Stimulated activated effector memory CD8-positive, alpha-beta T cell treated with anti-CD3 and anti-CD28 coated beads, Interleukin-12 subunit alpha, Interleukin-12 subunit beta, amount 100 ng/mL, for 72 hours (primary cell): ENCODE results near the gene ARHGAP23.
A peak's percentile ranks its signal among the peaks of the same experiment; 100 is the strongest.

Source experiments
- ATAC-seq: fragments of 150-1000 bp; cut with Tn5 transposase; 2 replicates; pipeline ENCODE4 v1.10.0; 2021
- DNase-seq, 2 donors: peaks; one replicate each; pipeline ENCODE4 v3.0.0; 2021 to 2022; ENCODE audit warnings: low spot score in 2 of 2
- H3K27ac Mint-ChIP-seq: one replicate; pipeline ENCODE4 v1.8.0; 2022; ENCODE audit warnings: mild to moderate bottlenecking, mixed read lengths
- H3K36me3 Mint-ChIP-seq: one replicate; pipeline ENCODE4 v1.8.0; 2022; ENCODE audit warnings: mild to moderate bottlenecking, mixed read lengths
- H3K4me1 Mint-ChIP-seq: one replicate; pipeline ENCODE4 v1.8.0; 2022; ENCODE audit warnings: mixed read lengths
- H3K4me3 Mint-ChIP-seq: one replicate; pipeline ENCODE4 v1.8.0; 2022; ENCODE audit warnings: mild to moderate bottlenecking, mixed read lengths
- H3K9me3 Mint-ChIP-seq: one replicate; pipeline ENCODE4 v1.8.0; 2022; ENCODE audit warnings: mixed read lengths

The ARHGAP23 gene

GRCh38 chr17:38545531-38546225 lies 117.4 kb downstream of the ARHGAP23 start:
- no peak for ATAC-seq
- H3K27ac Mint-ChIP-seq, result no peak overlapping the region
- no peak for DNase-seq
- H3K9me3 Mint-ChIP-seq, result no peaks in the 10 kb centered on the region
- H3K4me1 Mint-ChIP-seq, result peaks cover 9% of the 10 kb centered on the region
- no peak overlapping the region for H3K4me3 Mint-ChIP-seq
- no peaks in the 10 kb centered on the region for H3K36me3 Mint-ChIP-seq

- Mint-ChIP-seq H3K4me1 (peaks cover 9% of the 10 kb centered on the region), H3K36me3 (no peaks in the 10 kb centered on the region), H3K9me3 (no peaks in the 10 kb centered on the region), H3K27ac (no peak overlapping the region), H3K4me3 (no peak overlapping the region)
- DNase-seq (no peak), ATAC-seq (no peak)
Observed at GRCh38 chr17:38546396-38546795, 118.1 kb downstream of the ARHGAP23 start.

DNA sequence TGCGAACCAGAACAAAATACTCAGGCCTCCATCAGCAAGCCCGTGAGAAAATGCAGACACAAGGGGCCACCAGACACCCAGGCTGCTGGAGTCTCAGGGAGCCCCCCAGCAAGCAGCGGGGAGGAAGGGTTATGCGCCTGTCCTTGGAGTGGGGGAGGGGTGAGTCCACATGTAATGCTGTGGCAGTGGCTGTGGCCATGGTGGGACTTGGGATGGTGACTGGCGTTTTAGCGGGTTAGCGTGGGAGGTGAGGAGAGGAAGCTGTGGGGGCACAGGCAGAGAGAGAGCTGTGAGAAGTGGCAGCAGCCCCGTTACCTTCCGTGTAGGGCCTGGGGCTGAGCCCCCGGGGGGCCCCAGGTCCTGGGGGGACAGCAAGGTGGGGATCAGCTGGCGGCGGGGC lies 119.2 kb downstream of the ARHGAP23 start:
- Mint-ChIP-seq H3K27ac (no peak overlapping the region), H3K9me3 (no peaks in the 10 kb centered on the region), H3K36me3 (no peaks in the 10 kb centered on the region), H3K4me3 (no peak overlapping the region), H3K4me1 (peaks cover 9% of the 10 kb centered on the region)
- no peak for DNase-seq
- ATAC-seq, result peak; percentile 22

- ATAC-seq (peak; percentile 3), DNase-seq (no peak)
- Mint-ChIP-seq H3K4me1 (peaks cover 9% of the 10 kb centered on the region), H3K4me3 (no peak overlapping the region), H3K36me3 (no peaks in the 10 kb centered on the region), H3K9me3 (no peaks in the 10 kb centered on the region), H3K27ac (no peak overlapping the region)
Observed at GRCh38 chr17:38549285-38549684, 121.0 kb downstream of the ARHGAP23 start.

DNA sequence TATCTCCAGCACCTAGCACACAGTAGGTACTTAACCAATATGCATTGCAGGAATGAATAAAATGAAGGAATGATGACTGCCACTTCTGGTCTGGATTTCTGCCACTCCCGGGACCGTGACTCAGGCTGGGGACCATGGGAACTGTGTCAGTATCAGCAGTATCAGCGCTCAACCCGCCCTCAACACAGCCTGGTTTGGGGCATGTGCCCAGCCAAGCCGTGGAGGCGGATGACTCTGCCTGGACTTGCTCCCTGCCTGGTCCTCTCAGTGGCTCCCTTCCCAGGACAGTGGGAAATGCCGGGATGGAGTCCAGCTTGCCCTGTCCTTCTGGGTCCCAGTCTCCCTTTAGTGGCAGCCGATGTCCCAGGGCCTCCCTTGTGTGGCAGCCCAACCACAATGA lies 122.4 kb downstream of the ARHGAP23 start:
- no peak overlapping the region for H3K27ac Mint-ChIP-seq
- ATAC-seq, result no peak
- peaks cover 9% of the 10 kb centered on the region for H3K4me1 Mint-ChIP-seq
- H3K4me3 Mint-ChIP-seq, result no peak overlapping the region
- H3K9me3 Mint-ChIP-seq, result no peaks in the 10 kb centered on the region
- no peaks in the 10 kb centered on the region for H3K36me3 Mint-ChIP-seq
- no peak for DNase-seq

DNA sequence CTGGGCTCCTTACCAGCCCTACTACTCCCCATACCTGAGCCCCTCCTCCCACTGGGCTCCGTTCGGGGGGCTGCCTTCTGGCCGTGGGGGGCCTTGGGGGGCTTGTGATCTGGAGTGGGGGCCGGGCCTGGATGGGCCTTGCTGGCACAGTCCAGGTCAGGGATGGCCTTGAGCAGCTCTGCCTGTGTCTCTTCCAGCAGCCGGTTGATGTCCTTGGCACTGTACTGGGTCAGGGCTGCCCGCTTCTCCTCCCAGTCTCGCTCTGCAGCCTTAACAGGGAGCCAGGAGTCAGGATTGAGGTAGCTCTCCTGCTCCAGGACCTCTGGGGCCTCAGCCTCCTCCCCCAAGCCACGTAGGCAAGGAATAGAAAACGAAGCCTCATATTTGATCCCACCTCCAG lies 122.9 kb downstream of the ARHGAP23 start:
- H3K36me3 Mint-ChIP-seq, result no peaks in the 10 kb centered on the region
- H3K27ac Mint-ChIP-seq, result no peak overlapping the region
- no peak overlapping the region for H3K4me3 Mint-ChIP-seq
- ATAC-seq, result no peak
- H3K9me3 Mint-ChIP-seq, result no peaks in the 10 kb centered on the region
- H3K4me1 Mint-ChIP-seq, result peaks cover 9% of the 10 kb centered on the region
- no peak for DNase-seq

- H3K4me3 Mint-ChIP-seq, result no peak overlapping the region
- peaks cover 3% of the 10 kb centered on the region for H3K4me1 Mint-ChIP-seq
- no peak overlapping the region for H3K27ac Mint-ChIP-seq
- ATAC-seq (no peak), DNase-seq (no peak)
- no peaks in the 10 kb centered on the region for H3K9me3 Mint-ChIP-seq
- no peaks in the 10 kb centered on the region for H3K36me3 Mint-ChIP-seq
Observed at GRCh38 chr17:38552343-38552742, 124.1 kb downstream of the ARHGAP23 start.

DNA sequence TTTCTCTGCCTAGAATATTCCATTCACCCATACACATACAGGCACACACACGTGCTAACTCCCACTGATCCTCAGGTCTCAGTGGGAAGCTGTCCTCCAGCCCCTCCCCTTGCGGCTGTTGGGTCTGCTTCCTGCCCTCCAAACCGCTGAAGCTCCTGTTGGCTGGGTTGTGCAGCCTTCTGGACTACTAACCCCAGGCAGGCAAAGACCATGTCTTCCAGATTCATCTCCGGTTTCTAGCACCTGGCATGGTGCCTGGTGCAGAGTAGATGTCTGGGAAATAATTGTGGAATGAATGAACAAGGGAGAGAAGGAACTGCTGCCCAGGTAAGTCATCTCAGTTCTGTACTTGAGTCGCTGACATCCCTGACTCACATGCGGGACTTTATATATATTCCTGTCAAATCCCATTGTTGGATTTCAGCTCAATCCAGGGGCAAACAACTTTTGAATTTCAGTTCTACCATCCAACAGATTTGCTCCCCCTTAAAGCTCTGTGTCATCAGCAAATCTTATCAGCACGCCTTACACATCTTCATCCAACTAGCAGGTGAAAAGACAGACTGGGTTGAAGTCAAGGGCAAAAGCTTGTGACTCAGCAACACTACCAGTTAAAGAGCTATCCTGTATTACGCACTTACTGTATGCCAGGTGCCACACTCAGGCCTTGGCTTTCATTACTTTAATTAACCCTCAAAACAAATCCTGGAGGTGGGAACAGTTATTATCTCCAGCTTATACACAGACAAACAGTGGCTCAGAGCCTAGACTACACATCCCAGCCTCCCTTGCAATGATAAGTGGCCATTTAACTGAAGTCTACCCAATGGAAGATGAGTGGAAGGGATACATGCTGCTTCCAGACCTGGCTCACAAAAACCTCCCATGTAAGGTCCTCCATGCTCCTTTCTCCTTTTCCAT lies 126.4 kb downstream of the ARHGAP23 start:
- Mint-ChIP-seq H3K4me3 (no peak overlapping the region), H3K9me3 (no peaks in the 10 kb centered on the region), H3K36me3 (peaks cover 10% of the 10 kb centered on the region), H3K27ac (no peak overlapping the region), H3K4me1 (peaks cover 11% of the 10 kb centered on the region)
- ATAC-seq, result no peak
- DNase-seq, result no peak

- ATAC-seq, result no peak
- no peak overlapping the region for H3K4me3 Mint-ChIP-seq
- peaks cover 18% of the 10 kb centered on the region for H3K4me1 Mint-ChIP-seq
- peaks cover 10% of the 10 kb centered on the region for H3K36me3 Mint-ChIP-seq
- H3K9me3 Mint-ChIP-seq, result no peaks in the 10 kb centered on the region
- DNase-seq, result no peak
- no peak overlapping the region for H3K27ac Mint-ChIP-seq
Observed at GRCh38 chr17:38556239-38556638, 128.0 kb downstream of the ARHGAP23 start.

DNA sequence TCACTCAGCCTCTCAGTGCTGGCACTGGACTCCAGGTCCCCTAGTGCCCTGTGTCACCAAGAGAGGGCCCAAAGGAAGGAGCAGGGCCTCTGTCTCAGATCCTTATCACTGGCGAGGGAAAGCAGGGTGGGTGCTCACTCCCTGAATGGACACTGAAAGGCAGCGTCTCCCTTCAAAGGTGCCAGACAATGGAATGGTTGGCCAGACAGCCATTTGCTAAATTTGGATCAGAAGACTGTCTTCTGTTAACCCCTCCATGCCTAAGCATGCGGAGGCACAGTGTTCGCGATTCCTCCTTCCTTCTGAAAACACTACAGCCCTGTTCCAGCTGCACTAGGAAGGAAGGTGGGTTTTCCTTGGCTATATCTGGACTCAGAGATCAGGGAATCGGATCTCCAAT lies 129.1 kb downstream of the ARHGAP23 start:
- DNase-seq, result no peak
- ATAC-seq, result no peak
- Mint-ChIP-seq H3K4me1 (peaks cover 22% of the 10 kb centered on the region), H3K9me3 (no peaks in the 10 kb centered on the region), H3K27ac (no peak overlapping the region), H3K36me3 (peaks cover 10% of the 10 kb centered on the region), H3K4me3 (peak overlapping the region; percentile 86)

GRCh38 chr17:38557836-38558727 lies 129.8 kb downstream of the ARHGAP23 start:
- H3K9me3 Mint-ChIP-seq, result no peaks in the 10 kb centered on the region
- H3K27ac Mint-ChIP-seq, result peak overlapping the region; percentile 13
- H3K4me3 Mint-ChIP-seq, result peak overlapping the region; percentile 86
- peaks cover 10% of the 10 kb centered on the region for H3K36me3 Mint-ChIP-seq
- H3K4me1 Mint-ChIP-seq, result peaks cover 28% of the 10 kb centered on the region
- DNase-seq, result peak; percentile 88 to 94
- peak; percentile 83 for ATAC-seq

DNA sequence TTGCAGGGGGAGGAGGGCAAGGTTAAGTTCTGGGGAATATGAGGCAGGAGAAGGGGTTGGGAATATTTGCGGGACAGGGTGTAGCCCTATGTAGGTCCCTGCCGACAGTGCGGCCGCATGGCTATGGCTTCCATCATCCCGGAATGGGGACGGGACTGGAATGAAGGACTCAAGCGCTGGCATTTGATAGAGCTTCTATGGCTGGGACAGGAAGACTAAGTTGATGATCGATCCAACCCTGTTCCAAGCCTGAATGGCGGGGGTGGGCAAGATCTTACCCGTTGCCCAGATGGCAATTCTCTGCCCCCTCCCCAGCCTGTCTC lies 130.4 kb downstream of the ARHGAP23 start:
- Mint-ChIP-seq H3K27ac (peak overlapping the region; percentile 13), H3K4me3 (peak overlapping the region; percentile 86)

GRCh38 chr17:38559051-38559879 lies 131.0 kb downstream of the ARHGAP23 start:
- DNase-seq (peak; percentile 71 to 92), ATAC-seq (peak; percentile 79)
- H3K27ac Mint-ChIP-seq, result peak overlapping the region; percentile 13

More for the DNA sequence above, 130.4 kb downstream of the ARHGAP23 start:
- Mint-ChIP-seq H3K4me1 (peaks cover 28% of the 10 kb centered on the region), H3K36me3 (peaks cover 10% of the 10 kb centered on the region), H3K9me3 (no peaks in the 10 kb centered on the region)
- ATAC-seq, result peak; percentile 45
- DNase-seq, result no peak

GRCh38 chr17:38559880-38560230 lies 131.6 kb downstream of the ARHGAP23 start:
- no peak for ATAC-seq
- peak overlapping the region; percentile 86 for H3K4me3 Mint-ChIP-seq
- peaks cover 10% of the 10 kb centered on the region for H3K36me3 Mint-ChIP-seq
- H3K4me1 Mint-ChIP-seq, result peaks cover 28% of the 10 kb centered on the region
- DNase-seq, result no peak
- no peak overlapping the region for H3K27ac Mint-ChIP-seq
- H3K9me3 Mint-ChIP-seq, result no peaks in the 10 kb centered on the region

More at GRCh38 chr17:38559051-38559879, 131.0 kb downstream of the ARHGAP23 start:
- Mint-ChIP-seq H3K4me1 (peaks cover 28% of the 10 kb centered on the region), H3K4me3 (peak overlapping the region; percentile 86), H3K9me3 (no peaks in the 10 kb centered on the region), H3K36me3 (peaks cover 10% of the 10 kb centered on the region)
